Measurements from ENCODE around the gene TMA7. TPM values are rescaled to one million over a fixed set of nuclear protein-coding genes. Genes with fewer than 3 reads are reported as not detected.

The TMA7 gene
- total and polyA plus RNA-seq, 2 of the 13 experiments (the other 11 are each of a cell fraction or from before 2014, with no cell fraction given): 100 to 486 TPM

GRCh38 chr3:48431224-48432029, 8.6 kb upstream of the TMA7 start (continued):
- no peak for TF ChIP-seq ARID3A (IDR thresholded peaks at IDR 0.05; ENCODE audit: low read depth, low read length)
- peak; percentile 89 for TF ChIP-seq NR2C2 (CRISPR knock-in tag; IDR thresholded peaks at IDR 0.05; ENCODE audit: borderline replicate concordance)
- TF ChIP-seq KMT2B (CRISPR knock-in tag; IDR thresholded peaks at IDR 0.05): 0 out of 2 replicates have a peak, but pooled peaks have one; percentile 7
- TF ChIP-seq HMG20A (CRISPR knock-in tag; IDR thresholded peaks at IDR 0.05; ENCODE audit: borderline replicate concordance): peak; percentile 85
- TF ChIP-seq ATF7 (IDR thresholded peaks at IDR 0.05): no peak
- no peak for TF ChIP-seq ATF7 (CRISPR knock-in tag; IDR thresholded peaks at IDR 0.05)
- TF ChIP-seq, protein P1, sequence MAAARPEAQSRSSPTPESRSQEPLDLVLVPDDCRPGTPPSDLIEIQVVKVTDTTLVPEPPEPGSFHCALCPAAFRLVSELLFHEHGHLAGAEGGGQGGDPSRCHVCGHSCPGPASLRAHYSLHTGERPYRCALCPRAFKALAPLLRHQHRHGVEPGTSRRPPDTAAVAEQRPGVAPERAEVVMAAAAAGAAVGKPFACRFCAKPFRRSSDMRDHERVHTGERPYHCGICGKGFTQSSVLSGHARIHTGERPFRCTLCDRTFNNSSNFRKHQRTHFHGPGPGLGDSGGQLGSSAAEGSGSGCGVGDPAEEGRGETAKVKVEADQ (CRISPR knock-in tag; IDR thresholded peaks at IDR 0.05; ENCODE audit: borderline replicate concordance): 0 out of 2 replicates have a peak, but pooled peaks have one; percentile 24
- TF ChIP-seq AGO1 (IDR thresholded peaks at IDR 0.05; ENCODE audit: low read depth, low read length, poor library complexity, severe bottlenecking): no peak
- TF ChIP-seq ARNT2 (CRISPR knock-in tag; IDR thresholded peaks at IDR 0.05; ENCODE audit: low read depth): peak; percentile 46; the same call in 1 of the 2 replicates
- TF ChIP-seq GFI1 (CRISPR knock-in tag; IDR thresholded peaks at IDR 0.05; ENCODE audit: borderline replicate concordance): peak; percentile 61
- TF ChIP-seq ONECUT2 (CRISPR knock-in tag; IDR thresholded peaks at IDR 0.05): no peak
- 0 out of 2 replicates have a peak, but pooled peaks have one; percentile 44 for TF ChIP-seq HNF1A (IDR thresholded peaks at IDR 0.05; ENCODE audit: low read depth)
- peak; percentile 72; the same call in 1 of the 2 replicates for TF ChIP-seq HNF1A (CRISPR knock-in tag; IDR thresholded peaks at IDR 0.05; ENCODE audit: borderline replicate concordance)
- TF ChIP-seq CHCHD3 (CRISPR knock-in tag; IDR thresholded peaks at IDR 0.05): no peak
- TF ChIP-seq, protein P2, sequence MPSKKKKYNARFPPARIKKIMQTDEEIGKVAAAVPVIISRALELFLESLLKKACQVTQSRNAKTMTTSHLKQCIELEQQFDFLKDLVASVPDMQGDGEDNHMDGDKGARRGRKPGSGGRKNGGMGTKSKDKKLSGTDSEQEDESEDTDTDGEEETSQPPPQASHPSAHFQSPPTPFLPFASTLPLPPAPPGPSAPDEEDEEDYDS (CRISPR knock-in tag; IDR thresholded peaks at IDR 0.05): peak; percentile 57; the same call in 1 of the 2 replicates
- TF ChIP-seq ZNF331 (CRISPR knock-in tag; IDR thresholded peaks at IDR 0.05): peak; percentile 84
- no peak for TF ChIP-seq ZNF546 (CRISPR knock-in tag; conservative IDR thresholded peaks at IDR 0.05)
- TF ChIP-seq, protein P3, sequence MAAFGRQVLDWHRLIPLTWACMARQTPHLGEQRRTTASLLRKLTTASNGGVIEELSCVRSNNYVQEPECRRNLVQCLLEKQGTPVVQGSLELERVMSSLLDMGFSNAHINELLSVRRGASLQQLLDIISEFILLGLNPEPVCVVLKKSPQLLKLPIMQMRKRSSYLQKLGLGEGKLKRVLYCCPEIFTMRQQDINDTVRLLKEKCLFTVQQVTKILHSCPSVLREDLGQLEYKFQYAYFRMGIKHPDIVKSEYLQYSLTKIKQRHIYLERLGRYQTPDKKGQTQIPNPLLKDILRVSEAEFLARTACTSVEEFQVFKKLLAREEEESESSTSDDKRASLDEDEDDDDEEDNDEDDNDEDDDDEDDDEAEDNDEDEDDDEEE (CRISPR knock-in tag; IDR thresholded peaks at IDR 0.05): 0 out of 2 replicates have a peak, but pooled peaks have one; percentile 66
- TF ChIP-seq ZNF275 (CRISPR knock-in tag; IDR thresholded peaks at IDR 0.05; ENCODE audit: borderline replicate concordance): no peak
